GM19238 (cell line): ENCODE data around the gene LIN7B.
"Not testable (repeated sequence)": the region's sequence is repeated elsewhere in the genome, so short reads cannot be mapped to it uniquely, and the experiment has no call there.

Experiments used
- DNase-seq: peaks from one replicate; pipeline ENCODE4 v3.0.0; 2011; ENCODE audit warnings: low spot score; ENCODE audit not compliant: insufficient read length

The LIN7B gene, protein sequence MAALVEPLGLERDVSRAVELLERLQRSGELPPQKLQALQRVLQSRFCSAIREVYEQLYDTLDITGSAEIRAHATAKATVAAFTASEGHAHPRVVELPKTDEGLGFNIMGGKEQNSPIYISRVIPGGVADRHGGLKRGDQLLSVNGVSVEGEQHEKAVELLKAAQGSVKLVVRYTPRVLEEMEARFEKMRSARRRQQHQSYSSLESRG

DNA sequence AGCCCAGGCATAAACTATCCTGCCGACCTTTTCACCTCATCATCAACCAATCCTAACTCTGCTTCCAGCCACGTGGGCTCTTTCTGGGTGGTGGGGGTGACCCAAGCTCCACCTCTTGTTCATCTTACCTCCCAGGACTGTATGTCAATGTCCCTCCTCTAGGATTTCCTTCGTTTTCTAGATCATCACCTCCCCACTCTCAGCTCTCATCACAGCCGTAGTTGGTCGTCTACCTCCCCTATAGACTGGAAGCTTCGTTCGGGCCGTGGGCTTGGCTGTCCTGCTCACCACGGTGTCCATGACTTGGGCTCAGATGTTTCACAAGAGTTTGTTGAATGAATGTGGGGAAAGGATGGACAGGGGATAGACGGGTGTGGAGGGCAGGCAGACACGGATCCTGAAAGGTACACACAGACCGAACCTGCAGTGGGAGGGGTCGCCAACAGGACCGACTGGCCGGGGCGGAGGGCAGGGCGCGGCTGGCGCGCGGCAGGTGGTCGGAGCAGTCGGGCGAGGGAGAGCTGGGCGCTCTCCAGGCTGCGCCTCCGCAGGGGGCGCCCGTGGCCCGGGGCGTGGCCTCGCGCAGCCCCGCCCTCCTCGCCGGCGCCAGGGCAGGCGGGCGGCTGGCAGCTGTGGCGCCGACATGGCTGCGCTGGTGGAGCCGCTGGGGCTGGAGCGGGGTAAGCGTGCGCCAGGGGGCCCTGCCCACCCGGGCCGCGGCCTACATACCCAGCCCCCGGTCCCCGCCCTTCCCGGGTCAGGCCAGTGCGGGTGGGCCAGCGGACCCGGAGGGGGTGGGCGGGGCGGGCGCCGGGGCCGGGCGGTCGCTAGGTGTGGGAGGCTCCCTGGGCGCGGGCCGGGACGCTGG is at the start of gene LIN7B:
LIN7B (plus strand) TSS at position 609 of the 868 bp plus-strand sequence; CDS start at position 644, 35 bp downstream.
- peak; percentile 97 for DNase-seq

DNA sequence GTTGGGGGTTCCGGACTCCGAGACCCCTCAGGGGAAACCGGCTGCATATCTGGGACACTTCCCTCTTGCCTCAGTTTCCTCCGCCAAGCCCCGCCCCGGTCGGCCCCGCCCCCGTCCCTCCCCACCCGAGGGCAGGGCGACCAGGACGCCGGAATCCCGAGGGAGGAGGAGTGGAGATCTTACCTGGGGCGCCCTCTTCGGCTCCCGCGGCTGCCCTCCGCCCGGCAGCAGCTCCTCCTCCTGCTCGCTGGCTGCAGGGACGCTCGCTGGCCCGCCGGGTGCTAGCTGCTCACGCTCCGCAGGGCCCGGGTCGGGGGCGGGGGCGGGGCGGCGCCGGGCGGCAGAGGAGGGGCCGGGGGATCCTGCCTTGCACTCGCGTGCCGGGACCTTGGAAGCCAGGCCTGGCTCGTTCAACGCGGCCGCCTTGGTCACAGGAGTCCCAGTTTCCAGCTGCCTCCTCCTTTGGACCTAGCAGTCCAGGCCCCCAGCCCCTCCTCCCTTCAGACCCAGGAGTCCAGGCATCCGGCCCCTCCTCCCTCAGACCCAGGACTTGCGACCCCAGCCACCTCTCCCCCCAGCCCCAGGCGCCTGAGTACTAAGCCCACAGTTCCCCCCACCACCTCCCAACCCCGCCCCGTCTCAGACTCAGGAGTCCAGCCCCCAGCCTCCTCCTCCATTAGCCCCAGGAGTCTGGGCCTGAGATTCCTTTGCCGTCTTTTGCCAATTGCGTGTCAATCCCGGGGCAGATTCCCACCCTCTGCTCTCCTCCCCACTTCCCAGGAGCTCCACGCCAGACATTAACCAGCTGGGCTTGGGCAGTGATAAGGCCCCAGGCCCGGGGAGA is 49.2 kb upstream of the LIN7B start, which contains the start of gene NTF4:
NTF4 (minus strand) TSS at position 51 of the 844 bp plus-strand sequence. CDS start 2,821 bp downstream, outside the sequence.
- DNase-seq: no peak

DNA sequence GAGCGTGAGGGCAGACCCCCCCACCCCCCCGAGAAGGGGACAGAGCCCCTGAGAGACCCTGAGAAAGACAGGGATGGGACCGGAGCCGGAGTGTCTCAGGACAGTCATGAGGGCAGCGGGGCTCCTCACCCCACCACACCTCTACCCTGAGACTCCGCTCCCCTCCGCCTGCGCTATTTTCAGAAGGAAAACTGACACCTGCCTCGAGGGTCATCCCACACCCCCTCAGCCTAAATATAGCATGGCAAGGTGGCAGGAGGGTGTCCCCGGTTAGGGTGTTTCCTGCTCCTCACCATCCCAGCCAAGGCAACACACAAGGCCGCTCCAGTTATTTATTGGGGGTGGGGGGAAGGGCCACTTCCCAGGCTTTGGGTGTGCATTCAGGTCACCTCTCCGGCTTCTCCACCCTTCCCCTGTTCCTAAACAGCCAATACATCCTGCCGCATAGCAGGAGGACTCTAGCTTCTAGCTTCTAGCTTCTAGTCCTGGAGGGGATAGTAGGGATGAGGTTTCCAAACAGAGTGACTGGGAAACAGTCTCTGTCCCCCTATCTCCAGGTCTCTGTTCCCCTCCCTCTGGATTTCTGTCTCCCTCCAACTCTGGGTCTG is 48.2 kb upstream of the LIN7B start:
- DNase-seq: no peak

DNA sequence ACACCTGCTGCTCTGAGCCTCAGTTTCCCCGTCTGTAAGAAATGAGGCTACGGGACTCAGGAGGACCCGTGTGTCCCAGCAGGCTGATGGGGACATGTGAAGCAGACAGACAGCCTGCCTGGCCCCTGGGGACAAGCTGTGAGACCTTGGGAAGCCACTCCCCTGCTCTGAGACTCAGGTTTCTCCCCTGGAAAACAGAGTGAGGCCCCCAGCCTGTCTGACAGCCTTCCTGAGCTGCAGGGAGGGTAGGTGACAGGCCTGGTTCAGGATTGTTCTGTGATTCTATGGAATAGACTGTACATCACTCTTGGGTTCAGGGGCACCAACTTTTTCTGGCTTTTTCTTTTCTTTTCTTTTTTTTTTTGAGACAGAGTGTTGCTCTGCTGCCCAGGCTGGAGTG is 46.6 kb upstream of the LIN7B start:
- no peak for DNase-seq

DNA sequence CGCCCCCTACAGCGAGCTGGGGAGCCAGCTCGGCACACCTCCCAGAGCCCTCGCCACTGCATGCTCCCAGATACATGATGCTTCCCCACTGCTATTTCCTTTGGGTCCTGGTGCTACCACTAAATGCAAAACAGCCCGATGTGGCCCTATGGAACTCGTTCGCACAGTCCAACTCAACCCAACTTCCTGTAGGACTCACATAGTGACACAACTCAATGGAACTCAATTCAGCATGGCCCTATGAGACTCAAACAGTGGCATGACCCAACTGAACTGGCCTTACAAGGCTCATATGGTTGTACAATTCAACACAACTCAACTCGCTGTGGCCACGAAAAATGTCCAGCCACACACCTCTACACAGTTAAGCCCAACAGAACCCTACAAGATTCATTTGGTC is 45.1 kb upstream of the LIN7B start:
- DNase-seq: no peak

DNA sequence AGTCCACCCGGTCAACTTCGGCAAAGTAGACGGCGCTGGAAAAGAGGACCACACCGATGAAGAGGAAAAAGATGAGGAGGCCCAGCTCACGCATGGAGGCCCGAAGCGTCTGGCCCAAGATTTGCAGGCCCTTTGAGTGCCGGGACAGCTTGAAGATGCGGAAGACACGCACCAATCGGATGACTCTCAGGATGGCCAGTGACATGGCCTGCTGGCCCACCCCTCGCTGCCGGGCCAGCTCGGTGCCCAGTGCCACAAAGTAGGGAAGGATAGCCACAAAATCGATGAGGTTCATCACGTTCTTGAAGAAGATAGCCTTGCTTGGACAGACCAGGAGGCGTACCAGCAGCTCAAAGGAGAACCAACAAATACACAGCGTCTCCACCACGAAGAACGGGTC is 43.8 kb upstream of the LIN7B start:
- DNase-seq: no peak

DNA sequence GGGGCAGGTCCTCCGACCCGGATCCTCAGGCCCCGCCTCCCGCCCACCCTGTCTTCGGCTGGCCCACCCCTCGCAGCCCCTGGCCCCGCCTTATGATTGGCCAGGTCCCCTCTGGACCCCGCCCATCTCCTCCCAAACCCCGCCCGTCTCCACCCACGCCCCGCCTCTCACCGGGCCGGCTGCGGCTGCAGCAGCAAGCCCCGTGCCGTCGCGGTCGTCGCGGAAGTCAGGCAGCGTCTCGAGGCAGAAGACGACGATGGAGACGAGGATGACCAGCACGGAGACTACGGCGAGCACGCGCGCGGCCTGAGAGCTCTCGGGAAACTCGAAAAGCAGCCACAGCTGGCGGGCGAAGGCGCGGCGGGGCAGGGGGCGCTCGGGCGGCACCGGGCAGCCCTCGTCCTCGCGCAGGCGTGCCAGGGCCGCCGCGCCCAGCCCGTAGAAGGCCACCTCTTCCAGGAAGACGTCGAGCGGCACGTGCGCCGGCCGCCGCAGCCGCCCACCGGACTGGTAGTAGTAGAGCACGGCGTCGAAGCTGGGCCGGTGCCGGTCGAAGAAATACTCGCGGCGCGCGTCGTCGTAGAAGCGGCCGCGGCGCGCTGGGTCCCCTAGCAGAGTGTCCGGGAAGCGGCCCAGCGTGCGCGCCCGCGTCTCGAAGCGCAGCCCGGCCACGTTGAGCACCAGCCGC is 42.2 kb upstream of the LIN7B start:
- no peak for DNase-seq

DNA sequence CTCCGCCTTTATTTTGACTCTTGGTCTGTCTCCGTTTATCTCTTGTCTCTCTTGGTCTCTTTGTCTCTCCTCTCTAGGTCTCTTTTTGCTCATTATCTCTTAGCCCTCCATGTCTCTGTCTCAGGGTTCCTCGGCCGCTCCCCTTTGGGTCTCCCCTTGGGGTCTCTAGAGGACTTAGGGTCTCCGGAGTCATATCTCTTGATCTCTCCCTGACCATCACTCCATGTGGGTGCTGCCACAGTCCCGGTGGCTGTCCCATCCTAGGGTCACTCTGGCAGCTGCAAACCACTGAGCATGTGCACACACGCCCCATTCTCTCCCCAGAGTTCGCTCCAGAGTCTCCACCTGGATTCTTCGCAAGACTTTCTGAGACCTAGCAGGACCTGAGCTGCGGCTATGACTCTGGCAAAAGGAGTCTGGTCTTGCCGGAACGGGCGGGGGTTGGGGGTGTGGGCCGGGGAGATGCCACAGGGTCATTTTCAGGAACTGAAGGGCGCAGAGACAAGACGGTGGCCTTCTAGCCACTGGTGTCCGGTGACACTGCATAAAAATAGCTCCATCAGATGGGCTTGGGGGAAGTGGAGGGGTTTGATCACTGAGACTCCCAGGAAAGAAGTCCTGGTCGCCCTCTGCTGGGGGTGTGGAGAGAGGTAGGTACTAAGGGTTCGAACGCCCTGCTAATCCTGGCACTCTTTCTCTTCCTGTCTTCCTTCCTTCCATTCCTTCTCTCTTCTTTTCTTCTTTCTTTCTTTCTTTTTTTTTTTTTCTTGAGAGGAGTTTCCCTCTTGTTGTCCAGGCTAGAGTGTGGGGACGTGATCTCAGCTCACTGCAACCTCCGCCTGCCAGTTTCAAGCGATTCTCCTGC is 40.4 kb upstream of the LIN7B start:
- DNase-seq: no peak

DNA sequence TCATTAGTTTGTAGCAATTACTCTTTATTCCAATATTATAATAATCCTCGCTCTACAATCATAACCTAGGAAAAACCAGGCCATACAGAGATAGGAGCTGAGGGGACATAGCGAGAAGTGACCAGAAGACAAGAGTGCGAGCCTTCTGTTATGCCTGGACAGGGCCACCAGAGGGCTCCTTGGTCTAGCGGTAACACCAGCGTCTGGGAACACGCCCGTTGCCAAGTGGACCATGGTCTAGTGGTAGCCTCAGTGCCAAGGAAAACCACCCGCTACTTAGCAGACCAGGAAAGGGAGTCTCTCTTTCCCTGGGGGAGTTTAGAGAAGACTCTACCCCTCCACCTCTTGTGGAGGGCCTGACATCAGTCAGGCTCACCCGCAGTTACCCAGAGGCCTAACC is 39.3 kb upstream of the LIN7B start:
- not testable (repeated sequence) for DNase-seq

DNA sequence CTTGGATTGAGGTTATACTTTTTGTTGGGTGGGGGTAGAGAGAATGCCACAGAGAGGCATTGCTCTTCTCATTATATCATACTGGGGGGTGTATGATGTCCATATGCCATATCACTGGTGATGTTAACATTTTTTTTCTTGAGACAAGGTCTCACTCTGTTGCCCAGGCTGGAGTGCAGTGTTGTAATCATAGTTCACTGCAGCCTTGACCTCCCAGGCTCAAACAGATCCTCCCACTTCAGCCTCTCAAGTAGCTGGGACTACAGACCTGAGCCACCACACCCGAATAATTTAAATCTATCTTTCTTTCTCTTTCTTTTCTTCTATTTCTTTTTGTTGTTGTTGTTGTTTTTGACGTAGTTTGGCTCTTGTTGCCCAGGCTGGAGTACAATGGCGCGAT is 33.8 kb upstream of the LIN7B start:
- no peak for DNase-seq

DNA sequence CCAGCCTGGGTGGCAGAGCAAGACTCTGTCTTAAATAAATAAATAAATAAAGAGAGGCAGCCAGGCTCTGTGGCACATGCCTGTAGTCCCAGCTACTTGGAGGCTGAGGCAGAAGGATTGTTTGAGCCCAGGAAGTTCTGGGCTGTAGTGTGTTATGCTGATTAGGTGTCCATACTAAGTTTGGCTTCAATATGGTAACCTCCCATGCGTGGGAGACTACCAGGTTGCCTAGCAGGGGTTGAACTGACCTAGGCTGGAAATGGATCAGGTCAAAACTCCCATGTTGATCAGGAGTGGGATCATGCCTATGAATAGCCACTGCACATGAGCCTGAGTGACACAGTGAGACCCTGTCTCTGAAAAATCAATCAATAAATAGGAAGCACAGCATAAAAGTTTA is 32.9 kb upstream of the LIN7B start:
- DNase-seq: no peak

DNA sequence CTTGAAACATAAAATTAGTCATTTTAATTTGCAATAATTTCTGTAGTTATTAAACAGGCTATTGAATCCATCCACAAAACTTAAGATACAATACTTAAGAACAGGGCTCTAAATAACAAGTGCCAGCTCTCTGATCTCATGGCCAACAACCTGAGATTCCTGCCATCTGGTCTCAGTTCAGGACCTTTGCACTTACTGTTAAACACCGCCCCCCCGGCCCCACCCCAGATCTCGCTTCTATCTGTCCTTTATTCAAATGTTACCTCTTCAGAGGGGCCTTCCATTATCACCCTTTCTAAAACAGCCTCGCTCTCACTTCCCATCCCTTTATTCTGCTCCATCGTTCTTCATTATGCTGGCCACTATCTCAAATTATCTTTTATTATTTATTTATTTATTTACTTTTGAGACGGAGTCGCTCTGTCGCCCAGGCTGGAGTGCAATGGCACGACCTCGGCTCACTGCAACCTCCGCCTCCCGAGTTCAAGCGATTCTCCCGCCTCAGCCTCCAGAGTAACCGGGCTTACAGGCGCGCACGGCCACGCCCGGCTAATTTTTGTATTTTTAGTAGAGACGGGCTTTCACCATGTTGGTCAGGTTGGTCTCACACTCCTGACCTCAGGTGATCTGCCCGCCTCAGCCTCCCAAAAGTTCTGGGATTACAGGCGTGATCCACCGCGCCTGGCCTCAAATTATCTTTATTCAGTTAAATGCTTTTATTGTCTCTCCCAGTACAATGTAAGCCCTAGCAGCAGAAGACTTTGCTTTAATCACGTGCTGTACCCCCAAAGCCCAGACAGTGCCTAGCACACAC is 29.8 kb upstream of the LIN7B start:
- DNase-seq: no peak

DNA sequence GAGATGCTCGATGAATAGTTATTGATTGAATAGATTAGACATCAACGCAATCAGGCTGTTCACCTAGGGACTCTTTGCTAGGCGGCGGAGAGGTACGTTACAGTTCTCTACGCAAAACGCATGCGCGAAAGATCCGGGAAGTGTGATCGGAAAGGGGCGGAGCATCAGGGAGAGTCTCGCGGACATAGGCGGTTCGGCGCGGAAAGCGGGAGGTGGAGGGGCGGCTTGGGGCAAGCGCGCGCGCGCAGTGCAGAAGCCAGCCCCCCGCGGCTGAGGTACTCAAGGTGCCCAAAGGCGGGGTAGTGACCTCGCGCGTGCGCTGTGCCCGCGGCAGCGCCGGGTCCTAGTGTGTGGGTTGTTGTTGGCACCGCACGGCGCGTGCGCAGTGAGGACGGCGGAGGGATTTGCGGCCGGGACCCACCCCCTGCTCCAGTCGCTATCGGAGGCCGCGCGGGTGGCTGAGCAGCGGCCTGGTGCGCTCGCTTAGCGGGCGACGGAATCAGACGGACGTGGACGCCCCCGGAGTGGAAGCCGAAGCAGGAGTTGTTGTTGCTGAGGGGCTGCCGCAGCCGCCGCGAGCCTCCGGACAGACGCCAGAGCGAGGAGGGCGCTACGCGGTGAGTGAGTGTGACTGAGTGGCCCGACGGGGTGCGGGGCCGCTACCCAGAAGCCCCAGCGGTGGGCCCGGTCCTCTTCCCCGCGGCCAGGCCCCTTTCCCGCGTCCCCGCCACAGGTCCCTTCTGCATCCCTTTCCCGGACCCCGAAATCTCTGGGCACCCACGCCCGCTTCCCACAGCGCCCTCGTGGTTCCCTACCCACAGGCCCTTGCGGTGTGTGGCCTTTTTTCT is 28.9 kb upstream of the LIN7B start, which contains the start of gene SNRNP70:
SNRNP70 (plus strand) TSS at position 432 of the 848 bp plus-strand sequence. CDS start 964 bp downstream, outside the sequence.
- DNase-seq: peak; percentile 98

DNA sequence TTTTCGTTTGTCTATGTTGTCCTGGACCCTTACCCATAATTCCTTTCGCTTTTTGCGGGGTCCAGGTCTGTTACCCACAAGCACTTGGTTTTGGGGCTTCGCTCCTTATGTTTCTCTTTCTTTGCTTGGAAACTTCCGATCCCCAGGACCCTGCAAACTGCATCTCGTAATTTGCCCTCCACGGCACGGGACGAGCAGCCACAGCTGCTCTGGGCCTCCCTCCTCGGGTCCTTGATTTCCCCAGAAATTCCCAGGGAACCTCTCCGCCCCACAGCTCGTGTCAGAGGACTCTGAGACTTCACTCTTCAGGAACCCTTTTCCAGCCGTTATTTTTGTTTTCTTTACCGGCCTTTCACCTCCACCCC is 28.3 kb upstream of the LIN7B start:
- no peak for DNase-seq

DNA sequence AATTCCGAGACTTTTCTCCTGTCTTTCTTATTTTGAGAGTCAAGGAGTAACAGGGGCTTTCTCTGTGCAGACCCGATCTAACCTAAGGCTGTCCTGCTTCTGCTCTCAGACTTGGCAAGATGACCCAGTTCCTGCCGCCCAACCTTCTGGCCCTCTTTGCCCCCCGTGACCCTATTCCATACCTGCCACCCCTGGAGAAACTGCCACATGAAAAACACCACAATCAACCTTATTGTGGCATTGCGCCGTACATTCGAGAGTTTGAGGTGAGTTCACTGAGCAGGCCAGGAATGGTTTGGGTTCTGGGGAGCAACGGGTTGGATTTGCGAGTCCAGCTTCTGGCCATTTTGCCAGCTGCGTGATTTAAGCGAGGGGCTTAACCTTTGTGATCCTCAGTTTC is 27.9 kb upstream of the LIN7B start:
- DNase-seq: no peak

DNA sequence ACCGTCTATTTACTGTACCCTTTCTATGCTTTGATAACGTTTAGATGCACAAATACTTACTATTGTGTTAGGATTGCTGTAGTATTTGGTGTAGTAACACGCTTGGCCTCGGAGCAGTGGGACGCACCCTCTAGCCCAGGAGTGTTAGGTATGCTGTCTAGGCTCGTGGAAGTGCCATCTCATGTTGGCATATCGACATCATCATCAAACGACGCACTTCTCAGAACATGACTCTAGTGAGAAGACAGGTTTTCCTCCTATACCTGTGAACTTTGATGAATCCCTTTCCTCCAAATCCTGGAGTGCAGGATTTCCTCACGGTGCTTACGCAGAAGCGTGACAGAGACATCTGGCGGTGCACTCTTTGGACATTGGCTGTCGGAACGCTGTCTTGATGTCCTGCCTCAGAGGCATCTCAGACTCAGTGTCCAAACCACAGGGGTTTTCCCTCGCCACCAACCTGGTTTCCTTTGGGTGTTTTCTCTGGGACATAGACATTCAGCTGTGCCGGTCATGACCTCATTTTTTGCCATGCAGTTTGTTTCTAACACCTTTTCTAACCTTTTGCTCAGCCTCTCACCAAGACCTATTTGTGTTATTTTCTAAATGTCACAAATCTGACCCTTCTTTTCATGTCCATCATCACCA is 22.7 kb upstream of the LIN7B start:
- no peak for DNase-seq

DNA sequence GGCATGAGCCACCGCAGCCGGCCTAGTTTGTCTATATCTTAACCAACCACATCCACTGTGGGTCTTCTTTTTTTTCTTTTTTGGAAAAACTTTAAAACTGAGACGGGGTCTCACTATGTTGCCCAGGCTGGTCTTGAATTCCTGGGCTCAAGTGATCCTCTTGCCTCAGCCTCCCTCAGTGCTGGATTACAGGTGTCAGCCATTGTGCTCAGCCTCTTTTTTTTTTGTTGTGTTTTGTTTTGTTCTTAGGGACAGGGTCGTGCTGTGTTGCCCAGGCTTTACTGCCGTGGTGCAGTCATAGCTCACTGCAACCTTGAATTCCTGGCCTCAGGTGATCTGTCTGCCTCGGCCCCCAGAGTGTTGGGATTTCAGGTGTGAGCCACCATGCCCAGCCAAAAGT is 21.5 kb upstream of the LIN7B start:
- no peak for DNase-seq
